HG02571 (cell line): Measurements from ENCODE around the gene COL23A1.
"Not testable (repeated sequence)": the region's sequence is repeated elsewhere in the genome, so short reads cannot be mapped to it uniquely, and the experiment has no call there.

Experiments
- ATAC-seq: cut with Tn5 transposase; IDR thresholded peaks from one replicate; pipeline ENCODE4 v1.9.1; 2021; ENCODE audit warnings: mild to moderate bottlenecking, moderate library complexity; ENCODE audit not compliant: unreplicated experiment

COL23A1 gene

DNA sequence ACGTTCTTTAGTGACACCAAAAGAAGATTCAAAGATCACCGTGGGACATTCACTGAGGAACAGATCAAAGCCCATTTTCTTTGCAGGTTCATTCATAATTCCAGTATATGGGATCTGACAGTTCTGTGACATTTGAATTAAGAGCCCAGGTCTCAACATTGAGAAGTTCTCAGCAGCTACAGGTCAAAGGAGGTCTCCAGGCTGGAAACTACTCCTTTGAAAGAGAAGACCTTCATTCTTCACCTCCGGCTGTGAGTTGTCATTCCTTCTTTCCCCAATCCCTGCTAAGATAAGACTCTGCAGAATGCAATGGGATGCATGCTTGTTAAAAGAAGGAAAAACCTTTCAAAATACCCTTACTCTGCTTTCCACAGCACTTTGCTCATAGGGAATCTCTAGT, 79.0 kb downstream of the COL23A1 start:
- ATAC-seq: no peak

GRCh38 chr5:178509491-178510057, 80.6 kb downstream of the COL23A1 start:
- ATAC-seq: no peak

- ATAC-seq: no peak
Measured at GRCh38 chr5:178507151-178507932, 82.9 kb downstream of the COL23A1 start.

GRCh38 chr5:178505639-178506407, 84.4 kb downstream of the COL23A1 start:
- ATAC-seq: no peak

DNA sequence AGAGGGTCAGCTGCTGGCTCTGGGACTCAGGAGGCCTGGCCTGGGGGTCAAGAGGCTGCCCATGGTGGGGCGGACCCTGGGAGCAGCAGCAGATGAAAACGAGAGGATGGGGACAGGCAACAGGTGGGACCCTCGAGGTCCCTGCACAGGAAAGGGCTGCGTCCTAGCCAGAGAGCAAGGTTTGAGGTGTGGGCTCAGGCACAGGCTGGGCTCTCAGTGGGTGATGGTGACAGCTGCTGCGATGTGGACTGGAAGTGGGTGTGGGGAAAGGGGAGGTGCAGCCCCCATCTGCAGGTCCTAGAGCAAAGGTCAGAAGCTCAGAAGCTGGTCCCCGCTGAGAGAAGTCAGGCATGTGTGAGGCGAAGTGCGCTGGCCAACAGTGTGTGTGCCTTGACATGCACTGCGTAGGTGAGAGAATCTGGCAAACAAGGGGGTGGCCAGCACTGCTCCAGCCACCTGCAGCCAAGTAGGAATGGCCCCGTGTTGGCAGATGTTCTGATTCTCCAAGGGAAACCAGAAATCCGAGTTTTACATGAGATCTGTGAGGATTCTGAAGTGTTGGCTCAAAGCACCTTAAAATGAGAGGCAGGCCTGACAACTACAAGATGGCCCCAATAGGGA, 85.7 kb downstream of the COL23A1 start:
- no peak for ATAC-seq

DNA sequence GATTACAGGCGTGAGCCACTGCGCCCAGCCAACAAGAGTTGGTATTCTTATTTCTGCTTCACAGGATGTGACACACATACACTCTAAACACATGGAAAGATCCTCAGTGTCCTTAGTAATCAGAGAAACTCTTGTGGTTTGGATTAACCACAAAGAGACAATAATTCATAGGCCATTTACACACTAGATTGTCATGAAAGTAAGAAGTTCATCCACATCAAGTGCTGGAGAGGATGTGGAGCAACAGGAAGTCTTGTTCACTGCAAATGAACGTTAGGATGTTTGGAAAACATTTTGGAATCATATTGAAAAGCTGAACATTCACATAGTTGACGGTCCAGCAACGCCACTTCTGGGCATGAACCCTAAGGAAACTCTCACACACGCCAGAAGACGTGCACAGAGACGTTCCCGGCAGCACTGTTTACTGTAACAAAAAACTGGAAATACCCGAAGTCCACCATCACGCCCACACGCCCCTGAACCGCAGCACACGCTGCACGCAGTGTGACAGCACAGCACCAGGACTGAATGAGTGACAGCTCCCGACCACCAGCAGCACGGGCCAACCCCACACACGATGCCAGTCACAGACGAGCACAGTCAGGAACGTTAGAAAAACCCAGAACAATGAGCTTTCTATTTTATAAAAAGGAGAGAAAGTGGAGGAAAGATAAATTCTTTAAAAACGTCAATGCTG, 87.6 kb downstream of the COL23A1 start:
- ATAC-seq: no peak

DNA sequence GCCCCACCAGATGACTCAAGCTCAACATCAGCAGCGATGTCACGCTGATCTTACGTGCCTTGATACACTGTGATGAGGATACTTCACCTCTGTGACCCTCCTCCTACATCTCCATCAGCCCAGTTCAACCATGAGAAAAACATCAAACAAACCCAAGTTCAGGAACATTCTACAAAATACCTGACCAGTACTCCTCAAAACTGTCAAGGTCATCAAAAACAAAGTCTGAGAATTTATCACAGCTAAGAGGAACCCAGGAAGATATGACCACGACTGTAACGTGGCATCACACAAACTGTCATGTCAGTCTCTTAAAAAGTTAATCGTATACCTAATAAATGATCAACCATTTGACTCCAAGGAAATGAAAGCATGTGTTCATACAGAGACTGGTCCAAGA, 90.8 kb downstream of the COL23A1 start:
- no peak for ATAC-seq

DNA sequence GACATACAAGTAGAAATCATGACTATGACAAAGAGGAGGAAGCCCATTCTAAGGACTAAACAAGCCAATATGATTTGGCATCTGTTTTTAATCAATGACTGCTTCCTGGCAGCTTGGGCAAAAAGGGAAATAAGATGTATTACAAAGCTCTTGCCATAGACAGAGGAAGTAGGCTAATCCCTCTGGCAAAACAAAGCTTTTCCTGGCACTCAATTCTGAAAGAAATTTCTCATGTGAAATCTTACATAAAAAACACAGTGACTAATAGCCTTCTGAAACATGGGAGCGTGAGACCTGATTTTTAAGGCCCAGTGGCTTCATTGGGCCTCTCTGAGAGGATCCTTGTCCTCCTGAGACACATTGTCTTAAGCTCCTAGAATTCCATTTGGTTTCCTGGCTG, 93.6 kb downstream of the COL23A1 start:
- no peak for ATAC-seq

- ATAC-seq: no peak
Measured at GRCh38 chr5:178496214-178496613, 94.0 kb downstream of the COL23A1 start.

DNA sequence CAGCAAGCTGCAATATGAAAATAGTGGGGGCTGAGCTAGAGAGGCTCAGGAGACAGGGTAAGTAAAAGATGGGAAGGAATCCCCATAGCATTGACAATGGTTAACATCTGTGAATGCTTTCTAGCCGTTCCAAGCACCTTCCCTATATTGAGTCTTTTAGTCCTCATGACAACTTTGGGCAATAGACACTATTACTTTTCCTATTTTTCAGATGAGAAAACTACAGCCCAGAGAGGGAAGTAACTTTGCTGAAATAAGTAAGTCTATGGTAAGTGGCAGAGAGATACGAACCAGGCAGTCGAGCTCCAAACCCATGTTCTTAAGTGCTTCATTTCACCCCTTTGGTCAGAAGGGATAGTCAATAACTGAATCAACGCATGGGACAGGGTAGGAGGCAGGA, 94.5 kb downstream of the COL23A1 start:
- no peak for ATAC-seq

GRCh38 chr5:178492278-178492677, 97.9 kb downstream of the COL23A1 start:
- no peak for ATAC-seq

DNA sequence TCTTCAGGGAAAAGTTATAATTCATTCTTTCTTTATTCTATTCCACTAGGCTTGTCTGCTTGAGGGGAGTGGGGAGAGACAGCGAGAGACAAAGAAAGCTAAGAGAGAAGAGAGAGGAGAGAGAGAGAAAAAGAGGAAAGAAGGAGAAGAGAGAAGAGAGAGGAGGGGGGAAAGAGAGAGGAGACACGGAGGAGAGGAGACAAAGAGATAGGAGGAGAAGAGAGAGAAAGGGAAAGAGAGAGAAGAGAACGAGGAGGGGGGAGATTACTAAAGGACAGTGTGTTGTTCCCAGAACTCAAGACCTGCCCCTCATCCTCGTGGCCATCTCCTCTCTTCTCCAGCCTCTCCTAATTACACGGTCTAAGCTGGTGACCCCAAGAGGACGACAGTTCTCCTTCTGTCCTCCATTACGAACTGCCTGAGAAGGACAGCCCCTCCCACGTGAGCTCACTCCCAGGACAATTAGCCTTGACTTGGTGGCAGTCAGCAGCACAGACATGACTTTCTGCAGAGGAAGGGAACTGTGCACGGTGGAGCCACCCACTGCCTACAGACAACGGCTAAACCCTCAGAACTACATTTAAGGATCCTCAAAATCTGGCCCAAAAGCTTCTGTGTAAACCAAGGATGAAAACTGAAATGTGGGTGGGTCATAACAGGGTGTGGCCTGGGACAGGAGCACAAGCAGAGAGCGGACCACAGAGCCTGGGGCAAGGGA, 99.1 kb downstream of the COL23A1 start:
- no peak for ATAC-seq

GRCh38 chr5:178489271-178489976, 100.8 kb downstream of the COL23A1 start:
- ATAC-seq: no peak

- no peak for ATAC-seq
Measured at GRCh38 chr5:178488696-178489095, 101.5 kb downstream of the COL23A1 start.

DNA sequence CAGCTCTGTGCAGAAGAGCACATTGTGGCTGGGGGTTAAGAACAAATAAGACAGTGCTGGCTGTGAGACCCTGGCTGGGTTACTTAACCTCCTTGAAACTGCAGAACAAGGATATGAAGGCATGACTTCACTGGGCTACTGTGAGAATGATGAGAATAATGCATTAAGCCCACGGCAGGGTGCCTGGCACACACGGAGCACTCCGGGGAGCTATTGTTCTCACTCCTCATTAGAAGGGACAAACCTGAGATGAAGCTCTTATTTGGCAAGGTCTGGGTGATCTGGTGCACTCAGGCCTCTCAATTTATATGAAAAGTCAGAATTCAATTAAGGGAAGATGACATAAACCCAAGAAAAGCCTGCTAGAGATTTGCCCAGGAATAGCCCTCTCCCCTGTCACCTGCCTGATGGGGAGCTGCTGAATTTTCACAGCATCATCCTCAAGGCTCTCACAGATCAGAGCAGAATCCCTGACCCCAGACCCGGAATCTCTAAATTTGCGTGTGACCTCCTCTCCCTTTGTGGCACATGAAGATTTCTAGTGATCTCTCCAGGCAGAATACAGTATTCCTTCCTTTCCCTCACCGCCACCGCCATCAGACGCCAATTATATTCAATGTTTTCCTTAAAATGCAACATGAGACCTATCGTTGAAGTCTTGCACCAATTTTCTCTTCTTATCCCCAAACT, 102.1 kb downstream of the COL23A1 start:
- ATAC-seq: no peak

DNA sequence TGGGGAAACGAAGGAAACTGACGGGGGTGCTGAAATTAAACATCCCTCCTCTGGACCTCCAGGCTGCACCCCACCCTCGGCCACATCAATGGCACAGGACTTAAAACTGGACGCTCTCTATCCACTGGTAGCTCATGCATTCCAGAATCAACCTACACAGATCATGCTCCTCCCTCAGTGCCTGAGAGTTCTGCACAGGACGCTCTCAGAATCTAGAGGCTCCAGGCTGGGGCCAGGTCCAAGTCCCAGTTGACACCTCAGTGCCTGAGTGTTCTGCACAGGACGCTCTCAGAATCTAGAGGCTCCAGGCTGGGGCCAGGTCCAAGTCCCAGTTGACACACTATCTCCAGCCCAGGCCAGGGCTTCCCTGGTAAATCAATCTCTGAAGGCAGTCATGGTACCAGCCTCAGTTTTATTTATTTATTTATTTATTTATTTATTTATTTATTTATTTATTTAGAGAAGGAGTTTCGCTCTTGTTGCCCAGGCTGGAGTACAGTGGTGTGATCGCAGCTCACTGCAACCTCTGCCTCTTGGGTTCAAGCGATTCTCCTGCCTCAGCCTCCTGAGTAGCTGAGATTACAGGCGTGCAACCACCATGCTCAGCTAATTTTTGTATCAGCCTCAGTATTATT, 103.2 kb downstream of the COL23A1 start:
- ATAC-seq: not testable (repeated sequence)

GRCh38 chr5:178486239-178486641, 104.0 kb downstream of the COL23A1 start:
- no peak for ATAC-seq

- ATAC-seq: no peak
Measured at GRCh38 chr5:178483620-178484019, 106.6 kb downstream of the COL23A1 start.

DNA sequence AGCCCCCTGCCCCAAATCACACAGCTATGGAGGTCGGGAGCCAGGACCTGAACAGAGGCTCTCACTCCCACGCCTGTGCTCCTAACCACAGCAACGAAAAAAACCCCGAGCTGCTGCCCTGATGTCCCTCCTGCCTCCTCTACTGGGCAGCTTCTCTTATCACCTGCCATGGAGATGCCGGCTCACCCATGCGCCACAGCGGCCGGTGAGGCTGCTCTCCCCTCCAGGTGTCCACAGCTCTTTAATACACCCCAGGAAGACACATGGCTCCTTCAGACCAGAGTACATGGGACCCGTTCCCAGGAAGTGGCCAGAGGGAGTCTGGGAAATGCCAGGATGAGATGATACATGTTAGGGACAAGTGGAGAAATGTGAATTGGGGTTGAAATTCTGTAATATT, 110.9 kb downstream of the COL23A1 start:
- no peak for ATAC-seq
